NCI-H82 (cell line): ENCODE measurements around the gene CNTNAP2.

ENCODE experiments used
- DNase-seq: peaks from one replicate; lab custom pipeline; 2025; lab: John Stamatoyannopoulos, UW

CNTNAP2 gene

DNA sequence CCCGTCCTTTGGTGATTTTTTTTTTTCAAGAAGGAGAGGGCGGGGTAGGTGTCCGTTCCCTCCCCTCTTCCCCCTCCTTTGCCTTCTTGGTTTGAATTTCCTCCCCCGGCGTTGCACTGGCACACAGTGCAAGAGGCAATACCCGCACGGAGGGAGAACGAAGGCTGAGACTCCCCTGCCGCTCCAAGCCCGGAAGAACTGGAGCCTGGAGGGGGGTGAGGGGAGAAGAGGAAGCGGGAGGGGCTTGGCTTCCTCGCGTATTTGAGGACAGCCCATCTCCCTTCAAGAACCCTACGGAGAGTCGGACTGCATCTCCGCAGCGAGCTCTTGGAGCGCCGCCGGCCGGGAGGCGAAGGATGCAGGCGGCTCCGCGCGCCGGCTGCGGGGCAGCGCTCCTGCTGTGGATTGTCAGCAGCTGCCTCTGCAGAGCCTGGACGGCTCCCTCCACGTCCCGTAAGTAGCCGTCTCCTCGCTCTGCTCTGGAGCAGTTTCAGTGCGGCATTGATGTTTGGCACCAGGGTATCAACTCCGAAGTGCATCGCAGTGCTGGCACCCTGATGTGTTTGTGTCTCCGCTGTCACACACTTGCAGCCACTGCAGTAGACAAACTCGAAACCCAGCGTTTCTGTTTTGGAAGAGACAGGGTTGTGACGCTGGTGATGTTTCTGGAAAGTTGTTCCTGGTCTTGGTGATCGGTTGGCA is at the start of gene CNTNAP2:
Gene CNTNAP2, plus strand, starts transcription at position 281 of the 702 bp plus-strand sequence. Its CDS starts 76 bp downstream, at position 357.
- DNase-seq: peak; percentile 88

DNA sequence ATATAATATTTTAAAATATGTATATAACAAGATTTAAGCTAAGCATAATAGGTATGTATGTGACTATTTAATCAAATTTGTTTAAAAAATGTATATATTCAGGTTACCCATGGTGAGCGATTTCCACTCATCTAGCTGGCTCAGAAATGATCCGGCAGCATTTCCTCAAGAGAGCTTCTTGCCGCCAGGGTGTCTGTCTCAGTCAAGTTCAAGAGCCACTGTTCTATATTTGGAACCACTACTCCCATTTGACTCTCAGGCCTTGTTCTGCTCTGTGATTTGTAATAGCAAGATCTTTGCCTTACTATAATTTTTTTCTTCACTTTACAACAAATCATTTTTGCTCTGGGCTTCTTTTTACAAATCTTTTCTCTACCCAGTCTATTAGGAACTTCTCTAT is 48.7 kb upstream of the CNTNAP2 start:
- DNase-seq: no peak

DNA sequence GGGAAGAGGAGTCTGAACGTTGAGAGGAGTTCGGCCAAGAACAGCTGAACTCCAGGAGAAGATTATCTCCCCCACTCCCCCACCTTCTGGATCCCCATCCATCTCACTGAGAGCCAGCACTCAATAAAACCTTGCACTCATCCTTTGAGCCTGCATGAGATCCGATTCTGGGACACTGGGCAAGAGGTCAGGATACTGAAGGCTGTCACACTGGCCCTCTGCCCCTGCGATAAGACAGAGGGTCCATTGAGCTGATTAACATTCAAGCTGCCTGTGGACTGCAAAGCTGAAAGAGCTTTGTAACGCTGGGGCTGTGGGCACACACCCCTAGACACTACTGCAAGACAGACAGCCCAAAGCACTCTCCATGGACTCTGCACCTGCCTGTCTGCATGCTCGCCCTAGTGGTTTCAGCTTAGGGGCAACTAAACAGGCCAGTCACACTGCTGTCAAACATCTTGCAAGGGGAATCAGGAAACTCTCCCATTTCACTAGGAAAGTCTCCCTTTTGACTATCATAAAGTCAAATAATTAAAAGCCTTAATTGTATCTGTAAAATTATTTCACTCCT is 42.3 kb upstream of the CNTNAP2 start:
- DNase-seq: peak; percentile 60

DNA sequence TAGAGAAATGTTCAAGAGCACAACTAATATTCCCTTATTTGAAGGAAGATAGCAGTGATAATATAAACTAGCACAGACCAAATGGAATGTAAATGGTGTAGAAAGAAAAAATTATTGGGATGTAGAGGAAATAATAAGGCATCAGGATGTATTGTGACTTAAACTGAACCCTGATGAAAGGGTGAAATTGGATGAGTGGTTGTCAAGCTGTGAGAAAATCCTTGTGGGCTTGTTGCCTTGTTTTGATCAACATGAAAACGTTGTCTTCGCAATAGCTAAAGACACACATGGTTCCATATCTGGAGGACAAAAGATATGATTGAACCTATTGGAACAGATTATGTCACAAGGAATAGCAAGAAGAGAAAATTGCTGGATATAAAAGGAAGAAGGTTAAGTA is 40.3 kb upstream of the CNTNAP2 start:
- DNase-seq: no peak

DNA sequence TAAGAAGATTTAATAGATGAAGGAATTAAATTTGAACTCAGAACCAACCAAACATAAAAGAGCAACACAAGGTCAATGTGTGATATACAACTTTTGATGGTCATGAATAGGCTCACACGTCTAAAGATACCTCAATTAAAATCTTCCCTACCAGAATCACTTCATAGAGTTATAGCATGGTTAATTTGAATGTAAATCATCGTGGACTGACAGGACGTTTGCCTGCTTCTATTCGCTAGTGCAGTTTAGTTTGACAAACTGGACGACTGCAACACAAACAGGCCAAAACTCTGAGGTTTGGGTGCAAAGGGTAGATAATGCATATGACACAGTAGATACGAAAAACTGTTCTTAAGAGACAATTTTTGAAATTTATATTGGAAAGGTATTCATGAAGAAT is 32.5 kb upstream of the CNTNAP2 start:
- no peak for DNase-seq

DNA sequence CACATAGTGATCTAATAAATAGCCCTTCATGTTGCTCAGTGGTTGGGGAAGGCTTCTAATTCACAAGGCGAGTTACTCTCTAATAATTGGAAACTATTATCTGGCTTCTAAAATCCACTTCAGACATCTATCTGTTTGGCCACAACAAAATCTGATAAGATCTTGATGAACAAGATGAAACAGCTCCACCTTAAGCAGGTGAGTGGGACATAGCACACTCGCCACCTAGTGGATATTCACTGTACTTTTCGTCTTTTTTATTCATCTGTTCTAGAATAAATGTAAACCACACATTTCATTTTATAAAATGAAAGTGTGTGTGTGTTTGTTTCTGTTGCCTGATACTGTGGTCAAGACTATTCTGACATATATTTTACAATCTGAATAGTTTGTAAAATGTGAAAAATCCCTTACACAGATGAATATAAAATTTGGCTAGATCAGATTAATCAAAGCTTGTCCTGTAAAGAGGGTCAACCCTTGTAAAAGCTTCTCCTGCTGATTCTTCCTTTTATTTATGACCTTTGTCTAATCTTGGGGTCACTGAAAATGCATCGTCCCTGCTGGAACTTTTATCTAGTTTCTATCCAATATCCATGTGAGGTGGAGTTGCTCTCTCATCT is 26.5 kb upstream of the CNTNAP2 start:
- peak; percentile 78 for DNase-seq

DNA sequence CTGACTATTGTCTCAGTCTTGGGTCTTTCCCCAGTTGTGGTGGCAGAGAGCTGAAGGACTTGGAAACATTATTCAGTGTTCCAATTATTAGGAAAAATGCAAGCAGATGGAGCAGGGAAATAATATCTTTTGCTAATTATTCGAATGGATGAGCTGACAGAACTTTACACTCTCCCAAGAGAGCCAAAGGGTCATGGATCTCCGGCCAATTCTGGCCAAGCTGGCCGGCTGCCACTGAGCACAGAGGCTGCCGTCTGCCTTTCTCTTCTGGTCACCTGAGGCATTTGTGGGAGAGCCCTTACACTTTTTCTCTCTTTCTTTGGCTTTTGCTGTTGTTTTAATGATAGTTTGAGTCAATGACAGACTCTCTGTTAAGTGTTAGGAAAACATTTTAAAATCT is 22.2 kb upstream of the CNTNAP2 start:
- DNase-seq: no peak

DNA sequence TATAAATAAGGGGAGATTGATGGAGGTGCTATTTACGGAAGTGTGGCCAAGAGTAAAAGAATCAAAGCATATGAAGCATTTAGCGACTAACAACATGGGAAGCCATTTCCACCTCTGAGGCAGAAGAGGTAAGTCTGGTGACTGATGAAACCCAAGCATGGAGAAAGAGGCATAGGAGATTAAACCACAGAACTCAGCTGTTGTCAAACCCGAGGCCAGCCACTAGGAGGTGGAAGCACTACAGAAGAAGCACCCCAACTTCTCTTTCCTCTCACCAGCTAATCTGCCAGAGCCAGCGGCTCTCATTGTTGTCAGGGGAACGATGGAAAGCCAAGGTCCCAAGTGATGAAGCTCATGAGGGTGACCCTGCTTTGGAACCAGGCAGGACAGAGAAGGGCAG is 19.6 kb upstream of the CNTNAP2 start:
- peak; percentile 59 for DNase-seq

DNA sequence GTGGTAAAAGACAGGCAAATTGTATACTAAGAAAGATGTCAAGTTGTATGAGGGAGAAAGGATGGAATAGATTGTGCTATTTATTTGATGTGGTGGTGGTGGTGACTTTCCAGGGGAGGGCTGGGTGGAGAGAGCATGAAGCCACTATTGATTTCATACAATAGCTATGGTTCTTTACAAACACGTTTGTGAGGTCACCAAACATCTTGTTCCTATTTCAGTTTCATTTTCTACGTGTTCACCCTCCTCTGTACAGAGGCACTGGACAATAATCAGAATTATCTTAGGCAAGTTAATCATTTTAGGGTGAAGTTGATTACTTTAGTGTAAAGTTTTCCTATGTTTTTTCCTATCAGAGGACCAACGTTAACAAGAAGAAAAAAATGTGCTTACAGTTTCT is 10.3 kb upstream of the CNTNAP2 start:
- DNase-seq: no peak

DNA sequence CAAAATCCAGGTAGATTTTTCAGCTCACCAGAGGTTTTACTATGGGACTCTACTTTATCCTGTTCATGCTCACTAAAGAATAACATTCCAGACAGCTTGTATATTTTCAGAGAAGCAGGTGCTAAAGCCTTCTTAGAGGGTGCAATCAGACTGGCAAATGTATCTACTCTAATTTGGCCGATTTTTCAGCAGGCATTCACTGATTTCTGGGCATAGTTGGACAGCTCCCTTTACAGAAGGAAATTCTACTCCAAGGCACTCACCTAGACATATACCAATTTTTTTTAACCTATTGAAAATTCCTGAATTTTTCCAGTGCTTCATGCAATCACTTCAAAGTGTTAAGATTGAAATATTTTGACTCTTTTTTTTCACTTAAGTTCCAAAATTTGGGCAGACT is 3.8 kb upstream of the CNTNAP2 start:
- no peak for DNase-seq

DNA sequence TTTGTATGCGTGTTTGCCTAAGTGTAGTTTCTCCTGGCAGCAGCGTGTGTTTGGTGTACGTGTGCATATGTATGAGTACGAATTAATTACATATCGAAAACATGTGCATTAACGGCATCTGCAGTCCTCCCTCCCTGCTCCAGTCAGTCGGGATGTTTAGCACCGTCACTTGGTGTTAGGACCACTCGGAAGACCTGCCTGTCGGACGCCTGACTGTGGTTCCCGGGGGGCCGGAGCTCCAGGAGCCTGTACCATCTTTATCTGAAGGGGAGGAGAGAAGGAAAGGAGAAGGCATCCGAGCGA is 1.1 kb upstream of the CNTNAP2 start:
- no peak for DNase-seq

DNA sequence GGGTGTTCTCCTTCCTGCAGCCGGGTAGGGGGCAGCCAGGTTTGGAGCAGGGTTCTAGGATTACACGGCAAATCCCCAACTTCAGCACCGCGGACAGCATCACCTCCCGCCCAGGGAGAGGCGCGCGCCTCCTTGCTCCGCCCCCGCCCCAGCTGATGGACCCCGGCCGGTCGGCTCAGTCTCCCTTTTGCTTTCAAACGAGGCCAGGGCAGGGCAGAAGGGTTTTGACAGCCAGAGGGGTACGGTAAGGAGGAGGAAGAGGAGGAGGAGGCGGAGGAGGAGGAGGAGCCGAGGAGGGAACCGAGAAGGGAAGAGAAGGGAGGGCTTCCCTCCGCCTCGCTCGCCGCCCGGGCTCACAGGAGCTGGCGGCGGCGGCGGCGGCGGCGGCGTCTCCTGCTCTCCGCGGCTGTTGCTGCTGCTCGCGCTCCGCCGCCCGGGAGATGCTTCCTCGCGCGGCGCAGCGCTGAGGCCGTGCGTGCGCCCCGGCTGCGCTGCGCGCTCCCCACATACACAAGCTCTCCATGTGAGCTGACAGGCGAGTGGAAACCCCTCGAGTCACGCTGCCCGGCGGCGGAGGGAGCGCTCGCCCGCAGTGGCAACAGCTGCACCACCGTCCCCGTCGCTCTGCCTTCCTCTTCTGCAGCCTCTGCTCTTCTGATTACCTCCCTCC is 615 bp upstream of the CNTNAP2 start:
- DNase-seq: peak; percentile 88

DNA sequence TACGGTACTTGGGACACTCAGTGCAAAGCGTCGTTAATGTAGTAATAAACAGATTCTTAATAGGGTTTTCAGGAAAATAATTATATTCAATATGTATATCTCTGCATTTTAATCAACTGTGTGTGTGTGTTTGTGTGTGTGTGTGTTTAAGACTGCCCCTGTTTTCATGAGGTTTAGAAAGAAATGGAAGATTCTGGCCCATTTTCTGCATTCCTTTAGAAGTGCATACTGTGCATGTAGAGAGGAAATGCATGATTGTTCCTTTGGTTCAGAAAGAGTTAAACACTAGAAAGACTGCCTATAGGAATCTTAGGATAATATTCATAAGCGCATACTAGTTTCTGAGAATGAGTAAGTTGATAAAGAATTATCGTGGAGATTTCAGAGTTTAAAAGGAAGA is 975 bp downstream of the CNTNAP2 start:
- DNase-seq: no peak

DNA sequence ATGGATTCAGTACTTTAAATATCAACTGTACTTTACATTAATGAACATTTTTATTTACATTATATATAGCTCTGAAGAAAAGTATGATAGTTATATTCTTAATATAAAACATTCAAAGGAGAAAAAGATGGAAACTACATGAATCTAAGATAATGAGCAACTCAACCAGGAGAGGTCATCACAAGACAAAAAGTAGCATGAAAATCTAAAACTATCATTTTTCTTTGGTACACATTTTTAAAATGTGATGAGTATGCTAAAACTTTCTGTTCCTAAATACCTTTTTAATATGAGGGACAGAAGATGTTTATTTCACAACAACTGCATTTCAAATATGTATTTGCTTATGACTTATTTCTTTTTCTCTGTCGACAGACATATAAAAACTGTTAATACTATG is 2.4 kb downstream of the CNTNAP2 start:
- no peak for DNase-seq

DNA sequence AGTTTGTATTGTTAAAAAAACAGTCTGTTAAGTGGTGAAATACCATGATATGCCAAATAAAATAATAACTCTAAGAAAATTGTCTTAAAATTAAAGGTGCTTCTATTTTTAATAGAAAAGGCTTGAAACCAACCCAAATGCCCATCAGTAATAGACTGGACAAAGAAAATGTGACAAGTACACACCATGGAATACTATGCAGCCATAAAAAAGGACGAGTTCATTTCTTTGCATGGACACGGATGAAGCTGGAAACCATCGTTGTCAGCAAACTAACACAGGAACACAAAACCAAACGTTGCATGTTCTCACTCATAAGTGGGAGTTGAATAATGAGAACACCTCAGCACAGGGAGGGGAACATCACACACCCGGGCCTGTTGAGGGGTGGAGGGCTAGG is 7.1 kb downstream of the CNTNAP2 start:
- no peak for DNase-seq

DNA sequence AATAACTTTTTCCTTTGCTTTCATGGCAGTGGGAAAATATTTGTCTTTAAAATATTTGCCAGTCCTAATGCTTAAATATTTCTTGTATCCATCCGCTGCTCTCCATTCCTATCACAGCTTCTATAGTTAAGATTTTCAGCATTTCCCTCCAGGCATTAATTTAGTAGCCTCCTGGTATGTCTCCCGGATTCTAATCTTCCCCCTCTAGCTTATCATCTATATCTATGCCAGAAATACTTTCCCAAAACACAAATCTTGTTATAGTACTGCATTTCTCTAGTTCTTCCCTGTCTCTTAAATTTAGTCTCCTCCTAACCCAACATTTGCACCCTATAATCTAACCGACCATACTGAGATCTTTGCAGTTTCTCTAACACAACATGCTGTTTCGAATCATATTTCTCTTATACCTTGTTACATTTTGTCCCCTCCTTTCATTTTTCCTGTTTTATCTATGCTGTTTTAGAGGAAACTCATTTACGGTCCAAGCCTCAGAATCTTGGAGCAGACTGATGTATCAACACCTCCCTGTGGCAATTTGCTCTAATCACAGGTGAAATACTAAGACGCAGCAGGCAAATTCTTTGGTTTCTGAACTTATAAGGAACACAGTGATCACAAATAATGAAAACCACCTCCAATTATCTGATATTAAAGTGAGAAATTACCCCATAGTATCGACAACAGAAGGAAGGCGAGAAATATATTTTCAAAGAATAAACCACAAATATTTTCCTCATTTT is 10.3 kb downstream of the CNTNAP2 start:
- DNase-seq: peak; percentile 12

DNA sequence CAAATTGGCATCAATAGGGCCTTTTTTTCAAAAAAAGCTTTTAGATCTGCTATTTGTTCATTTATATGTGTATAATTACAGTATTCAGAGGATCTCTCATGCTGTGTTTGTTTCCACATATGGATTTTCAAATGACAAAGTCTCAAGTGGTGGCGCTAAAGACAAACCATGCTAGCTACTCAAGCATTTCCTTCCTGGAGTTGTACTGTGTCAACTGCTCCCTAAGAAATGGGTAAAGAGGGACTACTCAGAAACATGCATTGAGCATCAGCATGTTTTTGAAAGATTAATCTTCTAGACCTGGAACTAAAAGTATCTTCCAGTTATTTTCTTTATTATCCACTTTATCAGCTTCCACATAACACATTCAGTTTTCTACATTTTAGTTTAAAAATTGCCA is 12.7 kb downstream of the CNTNAP2 start:
- DNase-seq: peak; percentile 27

DNA sequence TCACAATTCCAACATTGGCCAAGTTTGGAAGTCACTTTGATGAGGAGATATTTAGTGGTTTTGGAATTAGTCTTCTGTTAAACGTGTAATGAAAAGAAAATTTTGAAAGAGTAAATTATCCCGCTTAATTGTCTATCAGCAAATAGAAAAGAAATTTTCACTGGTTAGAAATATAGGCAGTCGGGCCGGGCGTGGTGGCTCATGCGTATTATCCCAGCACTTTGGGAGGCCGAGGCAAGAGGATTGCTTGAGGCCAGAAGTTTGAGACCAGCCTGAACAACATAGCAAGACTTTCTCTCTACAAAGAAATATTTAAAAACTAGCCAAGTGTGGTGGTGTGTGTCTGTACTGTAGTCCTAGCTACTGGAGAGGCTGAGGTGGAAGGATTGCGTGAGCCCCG is 13.4 kb downstream of the CNTNAP2 start:
- no peak for DNase-seq

DNA sequence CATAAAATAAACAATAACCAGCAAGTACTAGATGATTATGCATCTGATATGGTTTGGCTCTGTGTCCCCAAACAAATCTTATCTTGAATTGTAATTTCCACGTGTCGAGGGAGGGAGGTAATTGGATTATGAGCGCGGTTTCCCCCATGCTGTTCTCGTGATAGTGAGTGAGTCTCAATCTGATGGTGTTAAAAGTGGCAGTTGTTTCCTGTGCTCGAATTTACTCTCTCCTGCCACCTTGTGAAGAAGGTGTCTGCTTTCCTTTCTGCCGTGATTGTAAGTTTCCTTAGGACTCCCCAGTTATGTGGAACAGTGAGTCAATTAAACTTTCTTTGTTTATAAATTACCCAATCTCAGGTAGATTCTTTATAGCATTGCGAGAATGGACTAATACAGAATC is 15.1 kb downstream of the CNTNAP2 start:
- no peak for DNase-seq

DNA sequence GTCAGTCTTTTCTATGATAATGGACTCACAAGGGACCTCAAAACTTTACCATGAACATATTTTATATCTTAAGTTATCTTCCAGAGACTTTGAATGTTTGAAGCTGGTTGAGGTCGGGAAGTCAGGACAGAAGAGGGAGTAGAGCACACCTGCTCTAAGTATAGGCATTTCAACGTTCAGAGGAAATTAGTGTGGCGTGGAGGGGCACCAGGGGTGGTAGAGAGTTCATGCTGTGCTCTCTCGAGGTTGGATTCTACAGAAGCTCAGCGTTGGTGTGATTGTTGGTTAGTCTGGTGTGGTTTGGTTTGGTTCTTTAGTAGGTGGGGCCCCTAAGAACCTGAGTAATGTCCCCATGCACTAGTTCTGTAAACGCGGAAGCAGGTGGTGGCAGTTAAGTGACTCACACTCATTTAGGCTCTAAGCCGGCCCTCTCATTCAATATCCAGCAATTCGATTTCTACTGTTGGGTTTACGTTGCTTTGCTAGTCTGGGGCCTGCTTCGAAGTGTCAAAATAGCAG is 19.8 kb downstream of the CNTNAP2 start:
- DNase-seq: peak; percentile 44

DNA sequence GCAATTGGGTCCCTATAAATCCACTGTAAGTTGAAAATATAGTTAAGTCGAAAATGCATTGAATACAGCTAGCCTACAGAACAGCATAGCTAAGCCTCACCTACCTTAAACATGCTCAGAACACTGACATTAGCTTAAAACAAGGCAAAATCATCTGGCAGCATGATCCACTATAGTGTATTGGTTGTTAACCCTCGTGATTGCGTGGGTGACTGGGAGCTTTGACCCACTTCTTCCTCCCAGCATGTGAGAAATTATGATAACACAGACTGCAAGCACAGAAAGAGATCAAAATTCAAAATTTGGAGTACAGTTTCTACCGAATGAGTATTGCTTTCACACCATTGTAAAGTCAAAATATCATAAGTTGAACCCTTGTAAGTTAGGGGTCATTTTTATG is 22.3 kb downstream of the CNTNAP2 start:
- no peak for DNase-seq

DNA sequence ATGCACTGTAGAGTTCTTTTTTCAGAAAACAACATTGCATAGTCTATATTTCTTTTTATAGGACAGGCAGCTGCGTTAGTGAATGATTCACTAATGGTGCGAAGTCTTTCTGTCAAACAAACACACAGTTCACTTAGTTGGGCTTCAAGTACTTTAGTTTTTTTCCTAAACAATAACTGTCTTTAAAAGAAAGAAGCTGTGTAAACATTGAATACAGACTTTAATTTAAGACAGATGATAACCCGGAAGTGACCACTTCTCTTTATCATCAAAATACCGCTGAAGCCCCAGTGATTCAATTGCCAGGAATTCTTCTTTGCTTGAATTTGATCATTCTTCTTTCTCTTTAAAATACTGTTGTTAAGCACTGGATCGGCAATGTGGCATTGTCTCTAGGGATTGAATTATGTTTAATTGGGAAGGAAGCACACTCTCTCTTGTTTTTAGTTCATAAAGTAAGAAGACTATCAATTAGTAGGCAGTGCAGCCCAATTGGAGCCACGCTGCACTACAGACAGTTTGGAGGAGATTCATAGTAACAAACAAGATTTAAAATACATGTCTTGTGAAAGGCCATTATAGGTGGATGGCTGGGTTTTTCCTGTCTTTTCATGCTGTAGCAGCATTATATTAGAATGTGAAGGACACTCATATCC is 30.4 kb downstream of the CNTNAP2 start:
- DNase-seq: peak; percentile 72
